SK-N-MC (cell line): ENCODE measurements around the gene CPT2.

Source experiments
- DNase-seq: peaks from one replicate; pipeline ENCODE4 v3.0.0-alpha.2; 2011; ENCODE audit warnings: low read depth, low spot score
- H3K27ac ChIP-seq: fragments of 200-600 bp; sonication (generic); 2 replicates; pipeline ENCODE4 v1.5.1; 2016; ENCODE audit warnings: mixed run types
- H3K36me3 ChIP-seq: fragments of 200-600 bp; sonication (generic); 2 replicates; pipeline ENCODE4 v1.6.1; 2017; ENCODE audit warnings: antibody characterized with exemption, low read length, mixed read lengths; ENCODE audit not compliant: insufficient read depth
- H3K4me3 ChIP-seq: fragments of 200-600 bp; sonication (generic); 2 replicates; pipeline ENCODE4 v1.5.1; 2016
- H3K9ac ChIP-seq: fragments of 200-600 bp; sonication (generic); 2 replicates; pipeline ENCODE4 v1.8.0; 2017; ENCODE audit warnings: mixed run types, mixed read lengths; ENCODE audit not compliant: insufficient read length
- H3K9me3 ChIP-seq: fragments of 200-600 bp; sonication (generic); 2 replicates; pipeline ENCODE4 v1.6.1; 2017; ENCODE audit warnings: low read depth, mild to moderate bottlenecking, antibody characterized with exemption, low read length, moderate library complexity, mixed read lengths
- EZH2 ChIP-seq: fragments of 200-600 bp; sonication (generic); IDR thresholded peaks from one replicate; pipeline ENCODE4 v1.6.1; 2017; ENCODE audit warnings: antibody characterized with exemption
- FOXP2 ChIP-seq: optimal IDR thresholded peaks from 2 replicates; pipeline ENCODE3; 2011; ENCODE audit warnings: mild to moderate bottlenecking, moderate library complexity; ENCODE audit not compliant: insufficient read depth; ENCODE audit errors: extremely low read length, control extremely low read depth
- POLR2AphosphoS5 ChIP-seq: IDR thresholded peaks from 2 replicates; pipeline ENCODE4 v1.6.1; 2012; ENCODE audit warnings: mild to moderate bottlenecking, low read depth, low read length, borderline replicate concordance

The CPT2 gene

DNA sequence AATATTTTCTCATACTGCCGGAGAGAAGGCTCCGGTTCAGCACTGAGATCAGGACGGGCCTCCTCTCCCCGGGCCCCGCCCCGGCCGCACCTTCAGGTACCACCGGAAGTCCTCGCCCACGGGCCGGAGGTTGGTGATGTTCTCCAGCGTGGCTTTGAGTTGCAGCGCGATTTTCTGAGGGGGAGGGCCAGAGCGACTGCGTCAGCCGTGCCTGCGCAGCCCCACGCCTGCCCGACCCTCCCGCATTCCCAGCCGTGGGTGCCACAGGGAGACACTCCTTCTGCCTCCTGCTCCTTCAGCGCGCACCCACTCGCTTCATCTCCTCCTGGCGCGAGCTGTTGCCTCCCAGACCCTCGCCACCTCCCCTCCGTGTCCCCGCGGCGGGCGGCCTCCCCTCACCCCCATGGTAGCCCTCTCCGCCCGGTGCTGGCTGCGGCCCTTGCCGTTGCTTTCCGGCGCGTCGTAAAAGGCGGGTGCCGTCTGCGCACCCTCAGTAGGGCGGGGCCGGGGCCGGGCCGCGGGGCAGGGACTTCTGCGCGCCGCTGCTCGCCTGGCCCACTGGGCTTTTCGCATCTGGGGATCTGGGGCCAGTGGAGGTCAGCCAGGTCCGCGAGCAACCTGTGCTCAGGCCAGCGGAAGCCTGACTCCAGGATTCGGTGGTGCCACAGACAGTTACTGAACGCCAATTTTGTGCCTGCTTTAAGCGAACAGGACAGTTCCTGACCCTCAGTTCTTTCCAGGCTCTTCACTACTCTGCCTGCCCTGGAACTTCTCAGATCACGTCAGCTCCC, 23.7 kb downstream of the CPT2 start, which contains the start of gene CZIB:
CZIB (minus strand) TSS at position 464 of the 791 bp plus-strand sequence; CDS start at position 405, 59 bp downstream.
- H3K4me3 ChIP-seq, result peak within 1 kb of the TSS; percentile 95
- H3K9me3 ChIP-seq, result no peaks in the 10 kb centered on the region
- H3K9ac ChIP-seq, result peak within 1 kb of the TSS; percentile 92
- TF ChIP-seq POLR2AphosphoS5, result peak; percentile 98
- TF ChIP-seq EZH2, result no peak
- H3K27ac ChIP-seq, result peak within 1 kb of the TSS; percentile 79
- DNase-seq, result peak; percentile 52
- H3K36me3 ChIP-seq, result peaks cover 11% of the 10 kb centered on the region; the same call in 1 of the 2 replicates

DNA sequence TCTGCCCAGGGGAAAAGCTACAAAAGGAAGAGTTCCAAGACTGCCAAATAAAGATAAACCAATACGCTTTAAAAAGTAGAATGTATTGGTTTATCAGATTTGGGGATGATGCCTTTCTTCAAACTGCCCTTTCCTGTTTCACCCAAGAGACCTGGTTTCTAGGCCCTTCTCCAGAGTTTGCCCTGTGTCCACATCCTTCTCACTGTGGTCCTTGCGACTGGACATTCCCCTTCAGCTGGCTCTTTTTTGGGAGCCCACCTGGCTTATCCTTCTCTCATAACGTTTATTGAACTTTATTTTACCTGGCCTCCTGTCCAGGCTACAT, 24.3 kb downstream of the CPT2 start:
- Histone ChIP-seq H3K4me3 (peak overlapping the region; percentile 95), H3K9ac (peak overlapping the region; percentile 92), H3K9me3 (no peaks in the 10 kb centered on the region), H3K27ac (no peak overlapping the region; the same call in 1 of the 2 replicates), H3K36me3 (peaks cover 7% of the 10 kb centered on the region; the same call in 1 of the 2 replicates)
- TF ChIP-seq POLR2AphosphoS5 (no peak), FOXP2 (no peak), EZH2 (no peak)
- DNase-seq, result no peak

DNA sequence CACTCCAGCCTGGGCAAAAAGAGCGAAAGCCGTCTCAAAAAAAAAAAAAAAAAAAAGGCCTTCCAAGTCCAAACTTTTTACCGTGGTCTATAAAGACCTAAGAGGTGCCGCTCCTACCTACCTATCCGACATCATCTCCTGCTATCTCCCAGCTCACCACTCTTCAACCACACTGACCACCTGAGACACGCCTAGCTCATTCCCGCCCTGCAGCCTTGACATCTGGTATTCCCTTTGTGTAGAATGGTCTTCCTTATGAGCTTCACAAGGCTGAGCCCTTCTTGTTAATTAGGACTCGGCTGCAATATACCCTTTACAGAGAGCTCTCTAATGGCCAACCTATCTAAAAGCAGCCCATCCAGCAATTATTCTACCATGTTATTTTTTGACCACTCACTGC, 41.0 kb downstream of the CPT2 start:
- no peak overlapping the region for H3K27ac ChIP-seq
- TF ChIP-seq POLR2AphosphoS5, result no peak
- TF ChIP-seq FOXP2, result no peak
- no peak for TF ChIP-seq EZH2
- H3K9me3 ChIP-seq, result no peaks in the 10 kb centered on the region
- H3K9ac ChIP-seq, result peak overlapping the region; percentile 96
- DNase-seq, result no peak
- H3K36me3 ChIP-seq, result peaks cover 37% of the 10 kb centered on the region
- peak overlapping the region; percentile 95 for H3K4me3 ChIP-seq

DNA sequence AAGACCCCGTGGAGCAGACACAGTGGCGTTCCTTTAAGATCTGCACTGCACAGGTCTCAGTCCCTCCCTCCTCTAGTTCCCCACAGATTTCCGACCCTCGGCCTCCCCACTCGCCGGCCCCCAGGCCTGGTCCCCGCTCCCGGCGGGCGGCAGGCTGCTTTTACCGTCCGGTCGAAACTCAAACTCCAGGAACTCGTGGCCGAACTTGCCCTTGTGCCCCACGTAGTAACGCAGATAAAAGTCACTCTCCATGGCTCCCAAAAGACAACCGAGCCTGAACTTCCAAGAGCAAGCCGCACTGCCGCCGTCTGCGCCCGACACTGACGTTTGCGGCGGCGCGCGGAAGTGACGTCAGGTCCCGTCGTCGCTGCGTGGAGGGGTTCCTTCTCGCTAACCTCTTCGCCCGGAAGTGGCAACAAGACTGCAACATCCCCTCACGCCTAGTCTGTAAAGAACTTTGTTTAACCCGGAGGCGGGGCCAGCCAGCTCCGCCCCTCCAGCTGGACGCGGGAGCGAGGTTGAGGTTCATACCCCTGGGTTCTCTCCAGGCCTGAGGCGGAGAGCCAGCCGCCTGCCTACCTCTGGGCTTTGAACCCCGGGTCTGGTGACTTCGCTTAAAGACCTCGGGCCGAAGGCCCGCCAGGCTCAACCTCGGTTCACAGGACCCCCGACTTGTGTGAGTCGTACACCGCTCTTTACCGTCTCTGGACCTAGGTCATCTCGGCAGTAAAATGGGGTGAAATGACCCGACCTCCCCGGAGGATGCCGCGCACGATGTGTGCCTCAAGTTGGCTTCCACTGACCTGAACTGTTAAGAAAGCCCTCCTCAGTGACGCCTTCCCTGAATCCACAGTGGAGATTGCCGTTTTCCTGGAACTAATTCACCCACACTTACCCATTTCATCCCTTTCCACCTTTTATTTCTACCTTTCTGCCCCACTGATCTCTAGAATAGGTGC, 41.9 kb downstream of the CPT2 start, which contains the start of gene MAGOH:
MAGOH (minus strand) TSS at position 322 of the 959 bp plus-strand sequence; CDS start at position 252, 70 bp downstream.
- Histone ChIP-seq H3K9ac (peak within 1 kb of the TSS; percentile 96), H3K9me3 (no peaks in the 10 kb centered on the region), H3K27ac (peak within 1 kb of the TSS; percentile 47; the same call in 1 of the 2 replicates), H3K4me3 (peak within 1 kb of the TSS; percentile 95), H3K36me3 (peaks cover 29% of the 10 kb centered on the region)
- TF ChIP-seq EZH2, result no peak
- peak; percentile 95 for TF ChIP-seq FOXP2
- peak; percentile 96 for TF ChIP-seq POLR2AphosphoS5
- DNase-seq, result peak; percentile 61

DNA sequence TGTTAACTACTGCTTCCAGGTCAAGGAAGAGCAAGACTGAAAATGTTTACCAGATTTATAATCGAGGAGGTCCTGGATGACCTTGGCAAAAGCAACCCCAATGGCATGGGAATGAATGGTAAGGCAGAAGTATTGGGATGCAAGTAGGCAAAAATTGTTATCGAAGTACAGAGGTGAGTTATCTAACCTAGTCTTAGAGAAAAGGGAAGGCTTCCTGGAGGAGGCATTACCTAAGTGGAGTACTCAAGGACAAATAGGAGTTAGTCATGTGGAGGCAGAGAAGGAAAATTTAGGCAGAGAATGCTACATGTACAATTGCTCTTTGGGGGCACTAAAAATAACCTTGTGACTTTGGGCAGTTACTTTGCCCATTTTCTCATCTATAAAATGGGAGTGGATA, 45.2 kb downstream of the CPT2 start:
- no peak overlapping the region for H3K27ac ChIP-seq
- no peak for TF ChIP-seq FOXP2
- TF ChIP-seq EZH2, result no peak
- no peak for TF ChIP-seq POLR2AphosphoS5
- no peak for DNase-seq
- no peaks in the 10 kb centered on the region for H3K9me3 ChIP-seq
- H3K9ac ChIP-seq, result no peak overlapping the region
- peaks cover 13% of the 10 kb centered on the region for H3K36me3 ChIP-seq
- H3K4me3 ChIP-seq, result no peak overlapping the region

DNA sequence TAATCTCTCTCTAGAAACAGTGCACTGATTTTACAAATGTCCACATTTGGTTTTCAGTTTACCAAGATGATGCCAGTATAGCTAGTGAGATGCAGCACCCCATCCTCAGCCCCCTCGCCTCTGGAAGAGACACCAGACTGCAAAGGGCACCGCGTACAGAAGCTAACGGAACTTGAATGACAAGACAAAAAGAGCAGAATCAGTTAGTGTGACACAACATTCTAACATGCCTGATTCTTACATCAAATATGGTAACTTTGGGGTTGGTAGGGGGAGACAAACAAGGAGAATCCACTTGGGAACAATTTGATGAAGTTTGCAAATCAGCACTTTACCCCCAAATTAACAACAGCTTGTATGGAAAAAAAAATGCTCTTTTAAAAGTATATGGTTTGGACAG, 45.8 kb downstream of the CPT2 start:
- H3K4me3 ChIP-seq, result no peak overlapping the region
- H3K36me3 ChIP-seq, result peaks cover 15% of the 10 kb centered on the region
- TF ChIP-seq POLR2AphosphoS5, result no peak
- no peak for TF ChIP-seq EZH2
- no peaks in the 10 kb centered on the region for H3K9me3 ChIP-seq
- DNase-seq, result no peak
- H3K9ac ChIP-seq, result no peak overlapping the region
- H3K27ac ChIP-seq, result no peak overlapping the region

DNA sequence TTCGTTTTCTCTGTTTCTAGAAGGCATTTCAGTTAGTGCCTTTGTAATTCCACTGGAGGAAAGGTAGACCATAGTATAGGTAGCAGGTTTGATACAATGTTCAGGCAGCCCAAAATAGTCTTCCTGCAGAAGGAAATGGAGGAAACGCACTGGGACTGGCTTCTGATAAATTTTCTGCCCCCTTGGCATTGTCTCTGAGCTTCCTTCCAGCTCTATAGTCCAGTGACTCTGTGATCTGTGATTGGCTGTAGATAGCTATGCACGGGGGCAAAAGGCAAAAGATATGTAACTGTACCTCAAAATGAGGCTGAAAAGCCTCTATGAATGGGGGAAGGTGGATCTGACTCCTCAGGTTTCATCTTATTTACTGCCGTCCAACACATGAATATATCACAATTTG, 47.5 kb downstream of the CPT2 start:
- Histone ChIP-seq H3K27ac (no peak overlapping the region), H3K9me3 (no peaks in the 10 kb centered on the region), H3K4me3 (no peak overlapping the region), H3K36me3 (peaks cover 19% of the 10 kb centered on the region), H3K9ac (no peak overlapping the region)
- DNase-seq, result no peak
- TF ChIP-seq FOXP2 (no peak), EZH2 (no peak), POLR2AphosphoS5 (no peak)
